H1 (cell line): Measurements from ENCODE around the gene PEAK1. TPM values are rescaled to one million over a fixed set of nuclear protein-coding genes. Genes with fewer than 3 reads are reported as not detected.

Experiments
- CTCF ChIA-PET: fragments of 300-600 bp; sonication (Branson Sonifier 250); formaldehyde crosslinking; loops from one replicate; lab custom pipeline; 2021; ENCODE audit not compliant: partially characterized antibody; lab: Charles Lee
- POLR2A ChIA-PET: fragments of 300-600 bp; sonication (Branson Sonifier 250); formaldehyde crosslinking; loops from one replicate; lab custom pipeline; 2021; ENCODE audit warnings: inconsistent platforms; ENCODE audit not compliant: partially characterized antibody; lab: Charles Lee
- DNase-seq, 2 experiments: peaks; one replicate each; pipeline versions ENCODE4 v3.0.0 to v3.0.0-alpha.2; 2010 to 2022; ENCODE audit warnings: low spot score in 2 of 2, low read depth in 1 of 2, mixed read lengths in 1 of 2
- FAIRE-seq: peaks from 2 replicates; lab custom pipeline; 2011; peaks lifted over from hg19 to GRCh38; lab: Jason Lieb, UNC
- H2AFZ ChIP-seq: 2 replicates; pipeline ENCODE4 v1.8.1; 2012; ENCODE audit warnings: low read length, inconsistent platforms
- H2AK5ac ChIP-seq: 2 replicates; pipeline ENCODE4 v1.6.1; 2013; ENCODE audit warnings: low read depth, low read length
- H2BK120ac ChIP-seq: replicated peaks from 2 replicates; pipeline ENCODE3; 2013; ENCODE audit warnings: low read depth, low read length, inconsistent platforms
- H2BK12ac ChIP-seq: 2 replicates; pipeline ENCODE4 v1.6.1; 2013; ENCODE audit warnings: low read depth, low read length
- H2BK15ac ChIP-seq: 2 replicates; pipeline ENCODE4 v1.6.1; 2013; ENCODE audit warnings: low read length
- H2BK20ac ChIP-seq: 2 replicates; pipeline ENCODE4 v1.6.1; 2013; ENCODE audit warnings: low read length
- H2BK5ac ChIP-seq: 2 replicates; pipeline ENCODE4 v1.6.1; 2013; ENCODE audit warnings: low read depth, low read length
- H3K14ac ChIP-seq: 2 replicates; pipeline ENCODE4 v1.6.1; 2013; ENCODE audit warnings: inconsistent platforms; ENCODE audit not compliant: insufficient read length
- H3K18ac ChIP-seq: 2 replicates; pipeline ENCODE4 v1.6.1; 2013; ENCODE audit warnings: low read length; ENCODE audit errors: extremely low read depth
- H3K23ac ChIP-seq: 2 replicates; pipeline ENCODE4 v1.6.1; 2013; ENCODE audit warnings: inconsistent platforms; ENCODE audit not compliant: insufficient read length
- H3K23me2 ChIP-seq: 2 replicates; pipeline ENCODE4 v1.6.1; 2013; ENCODE audit warnings: low read depth, low read length
- H3K27ac ChIP-seq: 2 replicates; pipeline ENCODE4 v1.6.1; 2011; ENCODE audit warnings: low read depth, low read length, inconsistent platforms
- H3K27me3 ChIP-seq, 4 experiments: replicated peaks in 1 of 4; 1 replicate in 1 of 4; 2 replicates in 3 of 4; pipeline versions ENCODE4 v1.6.1 to v1.8.1; 2011 to 2013; ENCODE audit warnings: low read length in 3 of 4, mild to moderate bottlenecking in 3 of 4, inconsistent platforms in 2 of 4, mixed read lengths in 2 of 4, moderate library complexity in 1 of 4; ENCODE audit not compliant: control insufficient read depth in 3 of 4, insufficient read depth in 3 of 4; ENCODE audit errors: extremely low read depth in 1 of 4
- H3K36me3 ChIP-seq, 4 experiments: 2 replicates each; pipeline versions ENCODE4 v1.6.1 to v1.8.1; 2011 to 2013; ENCODE audit warnings: mild to moderate bottlenecking in 4 of 4, low read length in 3 of 4, moderate library complexity in 2 of 4, control low read depth in 1 of 4, inconsistent platforms in 1 of 4; ENCODE audit not compliant: insufficient read depth in 4 of 4, control insufficient read depth in 2 of 4
- H3K4ac ChIP-seq: replicated peaks from 2 replicates; pipeline ENCODE3; 2013; ENCODE audit warnings: low read length, low read depth, mixed read lengths, inconsistent platforms; ENCODE audit not compliant: insufficient read length
- H3K4me1 ChIP-seq, 4 experiments: replicated peaks in 1 of 4; 1 replicate in 1 of 4; 2 replicates in 3 of 4; pipeline versions ENCODE4 v1.6.1 to v1.8.1; 2011 to 2013; ENCODE audit warnings: low read length in 3 of 4, inconsistent platforms in 2 of 4, mixed read lengths in 1 of 4; ENCODE audit not compliant: insufficient read depth in 4 of 4, control insufficient read depth in 3 of 4
- H3K4me2 ChIP-seq, 2 experiments: 2 replicates each; pipeline versions ENCODE4 v1.6.1 to v1.8.1; 2011 to 2013; ENCODE audit warnings: low read depth in 2 of 2, low read length in 2 of 2, control low read depth in 1 of 2, inconsistent platforms in 1 of 2, mild to moderate bottlenecking in 1 of 2; ENCODE audit not compliant: insufficient read depth in 1 of 2
- H3K4me3 ChIP-seq, 4 experiments: fragments of 200-600, 300-600 bp in 1 of 4; sonication (generic), shearing (Covaris generic), sonication (Bioruptor Twin) in 1 of 4; 2 replicates each; pipeline versions ENCODE4 v1.5.1 to v1.8.1; 2011 to 2016; ENCODE audit warnings: low read length in 4 of 4, low read depth in 3 of 4, control low read depth in 2 of 4, inconsistent platforms in 2 of 4, mild to moderate bottlenecking in 2 of 4, mixed read lengths in 1 of 4, moderate library complexity in 1 of 4; ENCODE audit not compliant: insufficient read depth in 2 of 4; ENCODE audit errors: extremely low read depth in 1 of 4
- H3K56ac ChIP-seq: replicated peaks from 2 replicates; pipeline ENCODE3; 2013; ENCODE audit warnings: low read depth, mild to moderate bottlenecking, mixed read lengths, low read length, inconsistent platforms; ENCODE audit not compliant: insufficient read length
- H3K79me1 ChIP-seq: 2 replicates; pipeline ENCODE4 v1.6.1; 2013; ENCODE audit warnings: low read depth, low read length, control low read depth
- H3K79me2 ChIP-seq, 2 experiments: 2 replicates each; pipeline versions ENCODE4 v1.6.1 to v1.8.1; 2012 to 2013; ENCODE audit warnings: low read length in 2 of 2, mild to moderate bottlenecking in 2 of 2, inconsistent platforms in 1 of 2; ENCODE audit not compliant: insufficient read depth in 2 of 2, control insufficient read depth in 1 of 2
- H3K9ac ChIP-seq, 4 experiments: replicated peaks in 1 of 4; 1 replicate in 1 of 4; 2 replicates in 3 of 4; pipeline versions ENCODE4 v1.6.1 to v1.8.1; 2011 to 2013; ENCODE audit warnings: low read depth in 3 of 4, low read length in 3 of 4, control low read depth in 2 of 4, mild to moderate bottlenecking in 2 of 4, moderate library complexity in 2 of 4, inconsistent platforms in 1 of 4; ENCODE audit errors: extremely low read depth in 1 of 4
- H3K9me3 ChIP-seq, 2 experiments: 2 replicates each; pipeline versions ENCODE4 v1.6.1 to v1.8.1; 2012 to 2013; ENCODE audit warnings: mild to moderate bottlenecking in 2 of 2, moderate library complexity in 2 of 2, control low read depth in 1 of 2, inconsistent platforms in 1 of 2, low read depth in 1 of 2, low read length in 1 of 2, mixed read lengths in 1 of 2; ENCODE audit not compliant: insufficient read depth in 2 of 2
- H4K20me1 ChIP-seq, 2 experiments: replicated peaks in 1 of 2; 2 replicates each; pipeline versions ENCODE3 to v1.8.1; 2011 to 2013; ENCODE audit warnings: inconsistent platforms in 2 of 2, low read length in 2 of 2, mild to moderate bottlenecking in 1 of 2; ENCODE audit not compliant: insufficient read depth in 2 of 2, control insufficient read depth in 1 of 2
- H4K5ac ChIP-seq: 2 replicates; pipeline ENCODE4 v1.6.1; 2013; ENCODE audit warnings: low read length, low read depth, mixed read lengths, inconsistent platforms; ENCODE audit not compliant: insufficient read length
- H4K8ac ChIP-seq: 2 replicates; pipeline ENCODE4 v1.8.0; 2013; ENCODE audit warnings: mild to moderate bottlenecking, moderate library complexity, low read length, inconsistent platforms; ENCODE audit not compliant: insufficient read depth; ENCODE audit errors: extremely low read depth
- H4K91ac ChIP-seq: replicated peaks from 2 replicates; pipeline ENCODE3; 2013; ENCODE audit warnings: low read length, mixed read lengths, inconsistent platforms; ENCODE audit not compliant: insufficient read length
- BRCA1 ChIP-seq: IDR thresholded peaks from 2 replicates; pipeline ENCODE4 v1.6.1; 2012; ENCODE audit warnings: low read depth, low read length, improper control_type of control experiment
- CHD2 ChIP-seq: IDR thresholded peaks from 2 replicates; pipeline ENCODE4 v1.6.1; 2012; ENCODE audit warnings: low read length, improper control_type of control experiment
- EGR1 ChIP-seq: IDR thresholded peaks from 2 replicates; pipeline ENCODE4 v1.6.1; 2011; ENCODE audit warnings: low read depth, low read length, borderline replicate concordance
- HDAC6 ChIP-seq: IDR thresholded peaks from one replicate; pipeline ENCODE4 v1.7.1; 2012; ENCODE audit warnings: low read depth, mild to moderate bottlenecking, inconsistent platforms, low read length, moderate library complexity
- PHF8 ChIP-seq: fragments of 200-600 bp; sonication (generic); conservative IDR thresholded peaks from 2 replicates; pipeline ENCODE4 v1.7.1; 2012; ENCODE audit warnings: low read depth, mild to moderate bottlenecking, inconsistent platforms, low read length, moderate library complexity
- POLR2A ChIP-seq, 2 experiments: IDR thresholded peaks; 1 replicate in 1 of 2; 2 replicates in 1 of 2; pipeline ENCODE4 v1.6.1; 2011; ENCODE audit warnings: low read depth in 2 of 2, low read length in 2 of 2, mild to moderate bottlenecking in 2 of 2; ENCODE audit errors: control extremely low read depth in 1 of 2
- POU5F1 ChIP-seq: IDR thresholded peaks from 2 replicates; pipeline ENCODE4 v1.6.1; 2011; ENCODE audit warnings: low read depth, mild to moderate bottlenecking, low read length, moderate library complexity
- RAD21 ChIP-seq, 2 experiments: IDR thresholded peaks in 1 of 2; conservative IDR thresholded peaks in 1 of 2; 2 replicates each; pipeline ENCODE4 v1.6.1; 2011; ENCODE audit warnings: low read depth in 2 of 2, low read length in 2 of 2, improper control_type of control experiment in 1 of 2, inconsistent platforms in 1 of 2, mild to moderate bottlenecking in 1 of 2, moderate library complexity in 1 of 2
- SAP30 ChIP-seq: fragments of 300-600 bp; sonication (generic); IDR thresholded peaks from 2 replicates; pipeline ENCODE4 v1.7.1; 2012; ENCODE audit warnings: low read length, moderate library complexity, mild to moderate bottlenecking, inconsistent platforms; ENCODE audit not compliant: insufficient read depth, insufficient replicate concordance
- SIRT6 ChIP-seq: IDR thresholded peaks from one replicate; pipeline ENCODE4 v1.7.1; 2012; ENCODE audit warnings: low read length, inconsistent platforms
- SIX5 ChIP-seq: IDR thresholded peaks from 2 replicates; pipeline ENCODE4 v1.6.1; 2011; ENCODE audit warnings: mild to moderate bottlenecking, low read depth, low read length
- SP2 ChIP-seq: IDR thresholded peaks from 2 replicates; pipeline ENCODE4 v1.6.1; 2012; ENCODE audit warnings: mild to moderate bottlenecking, low read length, inconsistent platforms
- SRF ChIP-seq: IDR thresholded peaks from 2 replicates; pipeline ENCODE4 v1.6.1; 2011; ENCODE audit warnings: mild to moderate bottlenecking, low read depth, low read length, moderate library complexity
- TBP ChIP-seq: IDR thresholded peaks from 2 replicates; pipeline ENCODE4 v1.6.1; 2011; ENCODE audit warnings: low read depth, low read length, improper control_type of control experiment
- TEAD4 ChIP-seq: IDR thresholded peaks from 2 replicates; pipeline ENCODE4 v1.6.1; 2012; ENCODE audit warnings: low read depth, low read length, inconsistent platforms, mixed read lengths
- whole genome bisulfite sequencing, 2 experiments: shearing (Covaris generic) in 1 of 2; methylation state at CpG; one replicate each; pipeline versions ENCODE4 v1.1.6 to v1.1.7; 2013 to 2015; ENCODE audit warnings: low lambda C conversion rate in 2 of 2, mixed read lengths in 2 of 2, inconsistent platforms in 1 of 2, low coverage in 1 of 2, missing lambda C conversion rate in 1 of 2; ENCODE audit not compliant: insufficient replicate concordance in 2 of 2, insufficient coverage in 1 of 2, insufficient read length in 1 of 2; ENCODE audit errors: extremely low coverage in 1 of 2, missing lambda C conversion rate in 1 of 2; 5-methylcytosine and 5-hydroxymethylcytosine counted together
- polyA plus RNA-seq, 7 experiments: library from polyadenylated mRNA; depleted of rRNA in 3 of 7; stranded (reverse) in 5 of 7; unstranded in 2 of 7; fragments of >200 nt in 5 of 7; fragments of 200-250 nt in 2 of 7; gene quantifications; 1 replicate in 5 of 7; 2 replicates in 1 of 7; 4 replicates in 1 of 7; pipeline versions ENCODE4 v1.2.1 to v1.2.3, GENCODE V29; 2011 to 2013; ENCODE audit warnings: missing spikeins in 2 of 7, mixed read lengths in 2 of 7
- total RNA-seq: library from RNA; stranded (reverse); fragmentation: NEBNext Ultra II Directional; extraction: Animal tissue kit (Norgen Biotek cat#: 25700); gene quantifications from 2 replicates; pipeline ENCODE4 v1.2.1, GENCODE V29; 2021

Gene PEAK1
- total and polyA plus RNA-seq, 2 of the 8 experiments (the other 6 are each of a cell fraction or from before 2014, with no cell fraction given): 8.8 to 44.8 TPM

DNA sequence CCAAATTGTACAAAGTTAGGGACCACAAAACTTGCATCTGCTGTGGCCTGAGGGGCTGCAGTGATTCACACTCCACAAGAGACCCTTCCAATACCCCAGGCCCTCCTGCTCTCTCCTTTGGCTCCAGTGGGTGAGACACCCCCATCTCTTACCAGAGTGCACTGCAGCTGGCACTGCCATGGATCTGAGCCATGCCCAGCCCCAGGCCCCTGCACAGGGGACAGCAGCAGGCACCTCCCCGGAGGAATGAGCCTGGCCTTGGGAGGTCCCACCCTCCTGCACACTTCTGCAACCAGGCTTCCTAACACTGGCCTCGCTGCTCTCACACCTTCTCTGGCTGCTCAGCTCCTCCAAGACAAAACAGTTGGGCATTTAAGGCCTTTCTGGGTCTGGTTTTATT lies 332.7 kb downstream of the PEAK1 start:
- Histone ChIP-seq H3K79me2 (no peaks in the 10 kb centered on the region), H3K27me3 (peaks cover 0 to 4% (median 1%) of the 10 kb centered on the region in 4 experiments; a peak in 2 of 7 replicates), H3K23ac (no peak overlapping the region), H3K79me1 (no peaks in the 10 kb centered on the region), H3K4ac (no peak overlapping the region), H3K27ac (no peak overlapping the region), H3K4me3 (no peak overlapping the region), H4K8ac (no peak overlapping the region), H2BK120ac (no peak overlapping the region), H2AK5ac (no peak overlapping the region), H3K36me3 (no peaks in the 10 kb centered on the region), H3K18ac (no peak overlapping the region), H2AFZ (no peak overlapping the region), H3K23me2 (no peaks in the 10 kb centered on the region), H3K4me2 (no peak overlapping the region), H3K9ac (no peak overlapping the region), H2BK5ac (no peak overlapping the region), H3K4me1 (peaks cover 0 to 5% (median under 1%) of the 10 kb centered on the region in 4 experiments; a peak in 4 of 7 replicates), H4K20me1 (no peaks in the 10 kb centered on the region), H3K14ac (no peak overlapping the region), H2BK12ac (no peak overlapping the region), H2BK20ac (no peak overlapping the region), H4K5ac (no peak overlapping the region), H3K9me3 (no peaks in the 10 kb centered on the region), H3K56ac (no peak overlapping the region), H2BK15ac (no peak overlapping the region), H4K91ac (no peak overlapping the region)
- ChIA-PET POLR2A (interaction anchor here (1.7 kb wide), 1 partner anchor 10 kb away, joined by 3 read pairs; no protein-coding TSS in a partner anchor), CTCF (interaction anchor here (0.6 to 2.1 kb wide), 6 partner anchors 9 to 813 kb away, joined by 3 to 6 read pairs (median 4); no protein-coding TSS in a partner anchor)
- 80% methylated on average over 2 of the region's 2 CpGs; no CpG with 5 or more reads in 1 of the 2 experiments for WGBS, 2 experiments
- TF ChIP-seq SIX5: no peak
- TF ChIP-seq EGR1: no peak
- no peak for TF ChIP-seq SIRT6
- TF ChIP-seq SP2: no peak
- TF ChIP-seq RAD21 (IDR thresholded peaks at IDR 0.05 in 1 of 2, conservative IDR thresholded peaks at IDR 0.05 in 1 of 2; ENCODE audit: low read depth in 2 of 2, low read length in 2 of 2): no peak
- TF ChIP-seq BRCA1: no peak
- no peak for TF ChIP-seq PHF8
- no peak for TF ChIP-seq TEAD4
- TF ChIP-seq SAP30: no peak
- no peak for TF ChIP-seq SRF
- no peak for TF ChIP-seq POLR2A (IDR thresholded peaks at IDR 0.05; ENCODE audit: control extremely low read depth in 1 of 2, low read depth in 2 of 2, low read length in 2 of 2)
- no peak for TF ChIP-seq CHD2
- TF ChIP-seq POU5F1: no peak
- no peak for TF ChIP-seq HDAC6
- TF ChIP-seq TBP: no peak
- DNase-seq (no peak), FAIRE-seq (no peak)
